Activated CD8-positive, alpha-beta memory T cell treated with anti-CD3 and anti-CD28 coated beads, Interleukin-2, amount 50 U/mL, for 48 hours (primary cell): ENCODE results near the gene ARHGAP15.

ENCODE experiments used
- DNase-seq: peaks from one replicate; pipeline ENCODE4 v3.0.0-alpha.2; 2020

The ARHGAP15 gene

GRCh38 chr2:143802871-143803650, 673.8 kb downstream of the ARHGAP15 start:
- DNase-seq, result no peak

GRCh38 chr2:143803936-143804335, 674.7 kb downstream of the ARHGAP15 start:
- DNase-seq, result no peak

- DNase-seq, result no peak
These were observed 676.4 kb downstream of the ARHGAP15 start for GRCh38 chr2:143805666-143806065.

- no peak for DNase-seq
These were observed 678.0 kb downstream of the ARHGAP15 start for GRCh38 chr2:143807192-143807591.

GRCh38 chr2:143807671-143808070, 678.5 kb downstream of the ARHGAP15 start:
- no peak for DNase-seq

GRCh38 chr2:143808166-143808565, 678.9 kb downstream of the ARHGAP15 start:
- DNase-seq, result no peak

- no peak for DNase-seq
These were observed 685.9 kb downstream of the ARHGAP15 start for GRCh38 chr2:143815082-143815481.

GRCh38 chr2:143816916-143817315, 687.7 kb downstream of the ARHGAP15 start:
- no peak for DNase-seq
